WTC11 (cell line): ENCODE measurements around the gene CREG2. TPM values are rescaled to one million over a fixed set of nuclear protein-coding genes. Genes with fewer than 3 reads are reported as not detected.

ENCODE experiments used
- ATAC-seq: fragments of 200-7000 bp; cut with Tn5 transposase; 2 replicates; pipeline ENCODE4 v1.10.0; 2021; ENCODE audit warnings: mild to moderate bottlenecking, moderate library complexity
- CTCF ChIA-PET: fragments of 300-600 bp; sonication (Branson Sonifier 250); formaldehyde crosslinking; loops from one replicate; lab custom pipeline; 2021; ENCODE audit warnings: antibody characterized with exemption; lab: Charles Lee
- POLR2A ChIA-PET: fragments of 350-600 bp; sonication (Branson Sonifier 250); formaldehyde crosslinking; loops from one replicate; lab custom pipeline; 2021; ENCODE audit warnings: antibody characterized with exemption; lab: Charles Lee
- DNase-seq: peaks from one replicate; pipeline ENCODE4 v3.0.0; 2021; ENCODE audit warnings: low spot score
- H3K27ac Mint-ChIP-seq: 2 replicates; pipeline ENCODE4 v1.8.0; 2021; ENCODE audit warnings: mixed read lengths
- H3K27me3 Mint-ChIP-seq: 2 replicates; pipeline ENCODE4 v1.8.0; 2021; ENCODE audit warnings: low read depth, mild to moderate bottlenecking, moderate library complexity, mixed read lengths
- H3K36me3 Mint-ChIP-seq: 2 replicates; pipeline ENCODE4 v1.8.0; 2021; ENCODE audit warnings: mixed read lengths
- H3K4me1 Mint-ChIP-seq: 2 replicates; pipeline ENCODE4 v1.8.0; 2022; ENCODE audit warnings: mixed read lengths
- H3K4me3 Mint-ChIP-seq: 2 replicates; pipeline ENCODE4 v1.8.0; 2021; ENCODE audit warnings: mild to moderate bottlenecking, moderate library complexity, mixed read lengths
- H3K9me3 Mint-ChIP-seq: 2 replicates; pipeline ENCODE4 v1.8.0; 2021; ENCODE audit warnings: mixed read lengths
- CBFB ChIP-seq: sonication (generic); formaldehyde crosslinking; IDR thresholded peaks from 2 replicates; pipeline ENCODE4 v1.8.1; 2022; ENCODE audit warnings: mild to moderate bottlenecking, low read depth, missing genetic modification reagents
- EMX1 ChIP-seq: fragments of 250-450 bp; sonication (Bioruptor Pico); IDR thresholded peaks from 2 replicates; pipeline ENCODE4 v1.8.0; 2021; ENCODE audit warnings: mild to moderate bottlenecking
- ETV6 ChIP-seq: sonication (generic); formaldehyde crosslinking; IDR thresholded peaks from 2 replicates; pipeline ENCODE4 v1.8.1; 2022; ENCODE audit warnings: mild to moderate bottlenecking, missing genetic modification reagents
- FOXK1 ChIP-seq: sonication (generic); formaldehyde crosslinking; IDR thresholded peaks from 2 replicates; pipeline ENCODE4 v1.8.0; 2022; ENCODE audit warnings: mild to moderate bottlenecking, moderate library complexity, missing genetic modification reagents
- FOXP1 ChIP-seq: sonication (generic); formaldehyde crosslinking; IDR thresholded peaks from 2 replicates; pipeline ENCODE4 v1.8.0; 2022; ENCODE audit warnings: missing genetic modification reagents, mild to moderate bottlenecking, moderate library complexity, borderline replicate concordance
- GRHL2 ChIP-seq: fragments of 250-450 bp; sonication (Bioruptor Pico); IDR thresholded peaks from 2 replicates; pipeline ENCODE4 v1.8.0; 2022; ENCODE audit warnings: mild to moderate bottlenecking, moderate library complexity; ENCODE audit not compliant: insufficient replicate concordance, severe bottlenecking
- JUN ChIP-seq: sonication (generic); formaldehyde crosslinking; IDR thresholded peaks from 2 replicates; pipeline ENCODE4 v1.8.0; 2023; ENCODE audit warnings: mild to moderate bottlenecking, missing genetic modification reagents
- NFATC4 ChIP-seq: fragments of 250-450 bp; sonication (Bioruptor Pico); IDR thresholded peaks from 2 replicates; pipeline ENCODE4 v1.9.0; 2021; ENCODE audit warnings: mild to moderate bottlenecking
- PRRX2 ChIP-seq: fragments of 250-450 bp; sonication (Bioruptor Pico); IDR thresholded peaks from 2 replicates; pipeline ENCODE4 v1.8.0; 2021; ENCODE audit warnings: mild to moderate bottlenecking
- RELA ChIP-seq: sonication (generic); formaldehyde crosslinking; IDR thresholded peaks from 2 replicates; pipeline ENCODE4 v1.8.1; 2022; ENCODE audit warnings: missing genetic modification reagents, mild to moderate bottlenecking, borderline replicate concordance
- SMAD4 ChIP-seq: sonication (generic); formaldehyde crosslinking; IDR thresholded peaks from 2 replicates; pipeline ENCODE4 v1.8.0; 2022; ENCODE audit warnings: mild to moderate bottlenecking, missing genetic modification reagents
- SP1 ChIP-seq: sonication (generic); formaldehyde crosslinking; conservative IDR thresholded peaks from 2 replicates; pipeline ENCODE4 v1.8.1; 2022; ENCODE audit warnings: missing genetic modification reagents
- TEAD4 ChIP-seq: sonication (generic); formaldehyde crosslinking; IDR thresholded peaks from 2 replicates; pipeline ENCODE4 v1.8.0; 2022; ENCODE audit warnings: mild to moderate bottlenecking, missing genetic modification reagents
- TP53 ChIP-seq: sonication (generic); formaldehyde crosslinking; IDR thresholded peaks from 2 replicates; pipeline ENCODE4 v1.8.1; 2023; ENCODE audit warnings: mild to moderate bottlenecking, missing genetic modification reagents
- ZBTB21 ChIP-seq: sonication (generic); formaldehyde crosslinking; IDR thresholded peaks from 2 replicates; pipeline ENCODE4 v1.8.1; 2023; ENCODE audit warnings: mild to moderate bottlenecking, missing genetic modification reagents, borderline replicate concordance
- ZNF232 ChIP-seq: sonication (generic); formaldehyde crosslinking; IDR thresholded peaks from 2 replicates; pipeline ENCODE4 v1.8.0; 2022; ENCODE audit warnings: mild to moderate bottlenecking, missing genetic modification reagents
- ZNF416 ChIP-seq: fragments of 250-450 bp; sonication (Bioruptor Pico); IDR thresholded peaks from 2 replicates; pipeline ENCODE4 v1.9.0; 2021; ENCODE audit warnings: mild to moderate bottlenecking, inconsistent platforms
- total RNA-seq: library from RNA; stranded (reverse); gene quantifications from 3 replicates; pipeline ENCODE4 v1.2.3, GENCODE V29; 2021
- TF ChIP-seq, protein P1 (sequence below): fragments of 250-450 bp; sonication (Bioruptor Pico); IDR thresholded peaks from 2 replicates; pipeline ENCODE4 v1.9.0; 2021; ENCODE audit warnings: mild to moderate bottlenecking
- TF ChIP-seq, protein P2 (sequence below): sonication (generic); formaldehyde crosslinking; IDR thresholded peaks from 2 replicates; pipeline ENCODE4 v1.8.1; 2022; ENCODE audit warnings: low read depth, mild to moderate bottlenecking, moderate library complexity, missing genetic modification reagents, borderline replicate concordance
- TF ChIP-seq, protein P3 (sequence below): sonication (generic); formaldehyde crosslinking; IDR thresholded peaks from 2 replicates; pipeline ENCODE4 v1.8.1; 2023; ENCODE audit warnings: mild to moderate bottlenecking, moderate library complexity, missing genetic modification reagents
- TF ChIP-seq, protein P4 (sequence below): sonication (generic); formaldehyde crosslinking; conservative IDR thresholded peaks from 2 replicates; pipeline ENCODE4 v1.8.1; 2023; ENCODE audit warnings: mild to moderate bottlenecking, low read depth, missing genetic modification reagents, moderate library complexity
- TF ChIP-seq, protein P5 (sequence below): sonication (generic); formaldehyde crosslinking; IDR thresholded peaks from 2 replicates; pipeline ENCODE4 v1.8.1; 2023; ENCODE audit warnings: mild to moderate bottlenecking, missing genetic modification reagents, moderate library complexity
- TF ChIP-seq, protein P6 (sequence below): fragments of 250-450 bp; sonication (Bioruptor Pico); IDR thresholded peaks from 2 replicates; pipeline ENCODE4 v2.1.2; 2022; ENCODE audit warnings: mild to moderate bottlenecking, moderate library complexity
- TF ChIP-seq, protein P7 (sequence below): sonication (generic); formaldehyde crosslinking; IDR thresholded peaks from 2 replicates; pipeline ENCODE4 v1.8.0; 2022; ENCODE audit warnings: mild to moderate bottlenecking, missing genetic modification reagents
- TF ChIP-seq, protein P8 (sequence below): sonication (generic); formaldehyde crosslinking; IDR thresholded peaks from 2 replicates; pipeline ENCODE4 v1.8.1; 2023; ENCODE audit warnings: mild to moderate bottlenecking, missing genetic modification reagents

CREG2 gene
- total RNA-seq, 1 experiment from 2014 or later: 1.6 TPM

DNA sequence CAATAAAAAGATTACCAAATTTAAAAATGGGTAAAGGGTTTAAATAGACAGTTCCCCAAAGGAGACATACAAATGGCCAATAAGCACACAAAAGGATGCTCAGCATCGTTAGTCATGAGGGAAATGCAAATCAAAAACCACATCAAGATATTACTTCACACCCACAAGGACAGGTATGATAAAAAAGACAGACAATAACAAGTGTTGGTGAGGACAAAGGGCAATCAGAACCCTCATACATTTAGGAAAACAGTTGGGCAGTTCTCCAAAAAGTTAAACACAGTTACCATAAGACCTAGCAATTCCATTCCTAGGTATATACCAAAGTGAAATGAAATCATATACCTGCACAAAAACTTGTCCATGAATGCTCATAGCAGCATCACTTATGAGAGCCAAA, 14.5 kb downstream of the CREG2 start:
- CTCF ChIA-PET: no interaction called here

DNA sequence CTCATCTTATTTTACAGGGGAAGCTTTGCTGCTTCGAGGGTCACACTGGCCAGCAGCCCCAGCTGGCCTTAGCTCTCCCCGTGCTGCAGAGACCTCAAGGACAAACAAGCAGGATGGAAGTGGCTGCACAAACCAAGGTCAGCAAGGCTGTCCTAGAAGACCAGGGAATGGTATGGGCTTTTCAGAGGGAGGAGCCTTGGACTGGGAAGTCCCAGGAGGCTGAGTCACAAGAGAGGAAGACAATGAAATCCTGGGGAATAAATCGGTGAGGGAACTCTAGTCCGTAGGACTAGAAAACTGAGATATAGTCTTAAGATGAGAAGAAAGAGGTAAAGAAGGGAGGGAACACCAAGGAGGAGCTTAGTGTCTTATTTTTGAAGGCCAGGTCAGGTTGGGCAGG, 15.7 kb downstream of the CREG2 start:
- CTCF ChIA-PET: interaction anchor here (1.4 kb wide), 1 partner anchor 30 kb away, joined by 3 read pairs; no protein-coding TSS in a partner anchor

More for the DNA sequence above, 14.5 kb downstream of the CREG2 start:
- ATAC-seq: no peak
- Mint-ChIP-seq H3K4me1 (peaks cover 9% of the 10 kb centered on the region), H3K9me3 (peaks cover 12% of the 10 kb centered on the region), H3K36me3 (no peaks in the 10 kb centered on the region), H3K27me3 (peaks cover 3% of the 10 kb centered on the region; the same call in 1 of the 2 replicates), H3K4me3 (no peak overlapping the region), H3K27ac (no peak overlapping the region)
- DNase-seq: no peak
- TF ChIP-seq, protein P1, sequence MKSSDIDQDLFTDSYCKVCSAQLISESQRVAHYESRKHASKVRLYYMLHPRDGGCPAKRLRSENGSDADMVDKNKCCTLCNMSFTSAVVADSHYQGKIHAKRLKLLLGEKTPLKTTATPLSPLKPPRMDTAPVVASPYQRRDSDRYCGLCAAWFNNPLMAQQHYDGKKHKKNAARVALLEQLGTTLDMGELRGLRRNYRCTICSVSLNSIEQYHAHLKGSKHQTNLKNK (CRISPR knock-in tag): no peak
- TF ChIP-seq TP53: no peak
- POLR2A ChIA-PET: no interaction called here

DNA sequence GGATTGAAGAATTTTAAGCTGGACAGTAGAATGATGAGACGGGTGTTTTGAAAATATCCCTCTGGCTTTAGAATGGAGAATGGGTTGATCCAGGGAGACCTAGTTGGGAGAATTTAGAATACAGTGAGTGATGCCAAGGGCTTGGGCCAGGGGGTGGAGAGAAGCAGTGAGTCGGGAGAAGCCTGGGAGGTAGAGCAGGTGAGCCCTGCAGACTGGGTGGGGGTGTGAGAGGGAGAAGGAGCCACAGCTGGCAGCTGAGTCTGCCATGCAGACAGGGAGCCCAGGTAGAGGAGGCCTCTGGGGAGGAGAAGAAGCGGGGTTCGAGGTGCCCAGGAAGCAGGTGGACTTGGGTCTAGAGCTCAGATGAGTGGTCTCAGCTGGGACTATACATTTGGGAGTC, 18.2 kb downstream of the CREG2 start:
- Mint-ChIP-seq H3K4me3 (no peak overlapping the region), H3K9me3 (peaks cover 12% of the 10 kb centered on the region), H3K4me1 (peaks cover 9% of the 10 kb centered on the region), H3K27me3 (peaks cover 3% of the 10 kb centered on the region; the same call in 1 of the 2 replicates), H3K27ac (no peak overlapping the region), H3K36me3 (no peaks in the 10 kb centered on the region)
- ATAC-seq: no peak
- POLR2A ChIA-PET: no interaction called here
- CTCF ChIA-PET: interaction anchor here (0.9 to 1.2 kb wide), 2 partner anchors 27 to 50 kb away, joined by 3 read pairs; no protein-coding TSS in a partner anchor
- DNase-seq: no peak
- TF ChIP-seq, protein P2, sequence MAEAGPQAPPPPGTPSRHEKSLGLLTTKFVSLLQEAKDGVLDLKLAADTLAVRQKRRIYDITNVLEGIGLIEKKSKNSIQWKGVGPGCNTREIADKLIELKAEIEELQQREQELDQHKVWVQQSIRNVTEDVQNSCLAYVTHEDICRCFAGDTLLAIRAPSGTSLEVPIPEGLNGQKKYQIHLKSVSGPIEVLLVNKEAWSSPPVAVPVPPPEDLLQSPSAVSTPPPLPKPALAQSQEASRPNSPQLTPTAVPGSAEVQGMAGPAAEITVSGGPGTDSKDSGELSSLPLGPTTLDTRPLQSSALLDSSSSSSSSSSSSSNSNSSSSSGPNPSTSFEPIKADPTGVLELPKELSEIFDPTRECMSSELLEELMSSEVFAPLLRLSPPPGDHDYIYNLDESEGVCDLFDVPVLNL: no peak
- TF ChIP-seq FOXK1 (CRISPR knock-in tag): no peak
- TF ChIP-seq, protein P3, sequence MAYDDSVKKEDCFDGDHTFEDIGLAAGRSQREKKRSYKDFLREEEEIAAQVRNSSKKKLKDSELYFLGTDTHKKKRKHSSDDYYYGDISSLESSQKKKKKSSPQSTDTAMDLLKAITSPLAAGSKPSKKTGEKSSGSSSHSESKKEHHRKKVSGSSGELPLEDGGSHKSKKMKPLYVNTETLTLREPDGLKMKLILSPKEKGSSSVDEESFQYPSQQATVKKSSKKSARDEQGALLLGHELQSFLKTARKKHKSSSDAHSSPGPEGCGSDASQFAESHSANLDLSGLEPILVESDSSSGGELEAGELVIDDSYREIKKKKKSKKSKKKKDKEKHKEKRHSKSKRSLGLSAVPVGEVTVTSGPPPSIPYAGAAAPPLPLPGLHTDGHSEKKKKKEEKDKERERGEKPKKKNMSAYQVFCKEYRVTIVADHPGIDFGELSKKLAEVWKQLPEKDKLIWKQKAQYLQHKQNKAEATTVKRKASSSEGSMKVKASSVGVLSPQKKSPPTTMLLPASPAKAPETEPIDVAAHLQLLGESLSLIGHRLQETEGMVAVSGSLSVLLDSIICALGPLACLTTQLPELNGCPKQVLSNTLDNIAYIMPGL (CRISPR knock-in tag): no peak
- no peak for TF ChIP-seq CBFB (CRISPR knock-in tag)
- TF ChIP-seq, protein P4, sequence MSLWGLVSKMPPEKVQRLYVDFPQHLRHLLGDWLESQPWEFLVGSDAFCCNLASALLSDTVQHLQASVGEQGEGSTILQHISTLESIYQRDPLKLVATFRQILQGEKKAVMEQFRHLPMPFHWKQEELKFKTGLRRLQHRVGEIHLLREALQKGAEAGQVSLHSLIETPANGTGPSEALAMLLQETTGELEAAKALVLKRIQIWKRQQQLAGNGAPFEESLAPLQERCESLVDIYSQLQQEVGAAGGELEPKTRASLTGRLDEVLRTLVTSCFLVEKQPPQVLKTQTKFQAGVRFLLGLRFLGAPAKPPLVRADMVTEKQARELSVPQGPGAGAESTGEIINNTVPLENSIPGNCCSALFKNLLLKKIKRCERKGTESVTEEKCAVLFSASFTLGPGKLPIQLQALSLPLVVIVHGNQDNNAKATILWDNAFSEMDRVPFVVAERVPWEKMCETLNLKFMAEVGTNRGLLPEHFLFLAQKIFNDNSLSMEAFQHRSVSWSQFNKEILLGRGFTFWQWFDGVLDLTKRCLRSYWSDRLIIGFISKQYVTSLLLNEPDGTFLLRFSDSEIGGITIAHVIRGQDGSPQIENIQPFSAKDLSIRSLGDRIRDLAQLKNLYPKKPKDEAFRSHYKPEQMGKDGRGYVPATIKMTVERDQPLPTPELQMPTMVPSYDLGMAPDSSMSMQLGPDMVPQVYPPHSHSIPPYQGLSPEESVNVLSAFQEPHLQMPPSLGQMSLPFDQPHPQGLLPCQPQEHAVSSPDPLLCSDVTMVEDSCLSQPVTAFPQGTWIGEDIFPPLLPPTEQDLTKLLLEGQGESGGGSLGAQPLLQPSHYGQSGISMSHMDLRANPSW (CRISPR knock-in tag): no peak
- no peak for TF ChIP-seq SP1 (CRISPR knock-in tag)
- no peak for TF ChIP-seq RELA
- TF ChIP-seq JUN (CRISPR knock-in tag): no peak
- no peak for TF ChIP-seq NFATC4 (CRISPR knock-in tag)
- TF ChIP-seq, protein P5, sequence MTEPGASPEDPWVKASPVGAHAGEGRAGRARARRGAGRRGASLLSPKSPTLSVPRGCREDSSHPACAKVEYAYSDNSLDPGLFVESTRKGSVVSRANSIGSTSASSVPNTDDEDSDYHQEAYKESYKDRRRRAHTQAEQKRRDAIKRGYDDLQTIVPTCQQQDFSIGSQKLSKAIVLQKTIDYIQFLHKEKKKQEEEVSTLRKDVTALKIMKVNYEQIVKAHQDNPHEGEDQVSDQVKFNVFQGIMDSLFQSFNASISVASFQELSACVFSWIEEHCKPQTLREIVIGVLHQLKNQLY (CRISPR knock-in tag): no peak
- no peak for TF ChIP-seq EMX1
- TF ChIP-seq GRHL2 (CRISPR knock-in tag): no peak

More for the DNA sequence above, 15.7 kb downstream of the CREG2 start:
- Mint-ChIP-seq H3K4me3 (no peak overlapping the region), H3K36me3 (no peaks in the 10 kb centered on the region), H3K27me3 (peaks cover 3% of the 10 kb centered on the region; the same call in 1 of the 2 replicates), H3K9me3 (peaks cover 12% of the 10 kb centered on the region), H3K4me1 (peaks cover 9% of the 10 kb centered on the region), H3K27ac (no peak overlapping the region)
- DNase-seq (no peak), ATAC-seq (no peak)
- POLR2A ChIA-PET: no interaction called here
- TF ChIP-seq, protein P6, sequence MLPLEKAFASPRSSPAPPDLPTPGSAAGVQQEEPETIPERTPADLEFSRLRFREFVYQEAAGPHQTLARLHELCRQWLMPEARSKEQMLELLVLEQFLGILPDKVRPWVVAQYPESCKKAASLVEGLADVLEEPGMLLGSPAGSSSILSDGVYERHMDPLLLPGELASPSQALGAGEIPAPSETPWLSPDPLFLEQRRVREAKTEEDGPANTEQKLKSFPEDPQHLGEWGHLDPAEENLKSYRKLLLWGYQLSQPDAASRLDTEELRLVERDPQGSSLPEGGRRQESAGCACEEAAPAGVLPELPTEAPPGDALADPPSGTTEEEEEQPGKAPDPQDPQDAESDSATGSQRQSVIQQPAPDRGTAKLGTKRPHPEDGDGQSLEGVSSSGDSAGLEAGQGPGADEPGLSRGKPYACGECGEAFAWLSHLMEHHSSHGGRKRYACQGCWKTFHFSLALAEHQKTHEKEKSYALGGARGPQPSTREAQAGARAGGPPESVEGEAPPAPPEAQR: no peak
- TF ChIP-seq, protein P7, sequence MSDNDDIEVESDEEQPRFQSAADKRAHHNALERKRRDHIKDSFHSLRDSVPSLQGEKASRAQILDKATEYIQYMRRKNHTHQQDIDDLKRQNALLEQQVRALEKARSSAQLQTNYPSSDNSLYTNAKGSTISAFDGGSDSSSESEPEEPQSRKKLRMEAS (CRISPR knock-in tag): no peak
- TF ChIP-seq TP53 (no peak), PRRX2 (CRISPR knock-in tag) (no peak), ZNF232 (CRISPR knock-in tag) (no peak), ETV6 (CRISPR knock-in tag) (no peak), SMAD4 (no peak), ZNF416 (CRISPR knock-in tag) (no peak), FOXP1 (CRISPR knock-in tag) (no peak), TEAD4 (no peak), ZBTB21 (CRISPR knock-in tag) (no peak)
- TF ChIP-seq, protein P8, sequence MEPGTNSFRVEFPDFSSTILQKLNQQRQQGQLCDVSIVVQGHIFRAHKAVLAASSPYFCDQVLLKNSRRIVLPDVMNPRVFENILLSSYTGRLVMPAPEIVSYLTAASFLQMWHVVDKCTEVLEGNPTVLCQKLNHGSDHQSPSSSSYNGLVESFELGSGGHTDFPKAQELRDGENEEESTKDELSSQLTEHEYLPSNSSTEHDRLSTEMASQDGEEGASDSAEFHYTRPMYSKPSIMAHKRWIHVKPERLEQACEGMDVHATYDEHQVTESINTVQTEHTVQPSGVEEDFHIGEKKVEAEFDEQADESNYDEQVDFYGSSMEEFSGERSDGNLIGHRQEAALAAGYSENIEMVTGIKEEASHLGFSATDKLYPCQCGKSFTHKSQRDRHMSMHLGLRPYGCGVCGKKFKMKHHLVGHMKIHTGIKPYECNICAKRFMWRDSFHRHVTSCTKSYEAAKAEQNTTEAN (CRISPR knock-in tag): no peak
